ENCODE measurements around the gene RBM43. TPM values are rescaled to one million over a fixed set of nuclear protein-coding genes. Genes with fewer than 3 reads are reported as not detected.

RBM43 gene
- total and polyA plus RNA-seq, 2 of the 4 experiments (the other 2 are of a cell fraction) = 1.6 to 3.6 TPM

DNA sequence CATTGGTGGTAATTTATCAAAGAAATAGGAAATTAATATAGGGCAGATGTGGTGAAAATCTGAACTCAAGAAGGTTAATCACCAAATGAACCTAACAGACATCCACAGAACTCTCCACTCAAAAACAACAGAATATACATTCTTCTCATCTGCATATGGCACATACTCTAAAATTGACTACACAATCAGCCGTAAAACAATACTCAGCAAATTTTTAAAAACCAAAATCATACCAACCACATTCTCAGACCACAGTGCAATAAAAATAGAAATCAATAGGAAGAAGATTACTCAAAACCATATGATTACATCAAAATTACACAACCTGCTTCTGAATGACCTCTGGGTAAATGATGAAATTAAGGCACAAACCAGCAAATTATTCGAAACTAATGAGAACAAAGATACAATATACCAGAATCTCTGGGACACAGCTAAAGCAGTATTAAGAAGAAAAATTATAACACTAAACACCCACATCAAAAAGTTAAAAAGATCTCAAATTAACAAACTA, 31.0 kb downstream of the RBM43 start:
- in situ Hi-C loops (cut with MboI; ENCODE audit: low sequenced_read_pairs) = loop anchor here (25.0 kb wide), 2 partner anchors 618 to 1093 kb away; no protein-coding TSS in a partner anchor
- Histone ChIP-seq H4K20me1 (ENCODE audit: insufficient read depth, low read length) (no peaks in the 10 kb centered on the region), H3K9me3 (ENCODE audit: control insufficient read depth, insufficient read depth, low read length) (no peaks in the 10 kb centered on the region), H3K14ac (replicated peaks; ENCODE audit: low read depth, low read length) (no peak overlapping the region), H3K9ac (ENCODE audit: low read depth, low read length) (no peak overlapping the region), H2BK15ac (ENCODE audit: low read depth, low read length) (no peak overlapping the region), H2AK9ac (replicated peaks; ENCODE audit: low read depth, low read length, poor library complexity) (no peak overlapping the region), H2BK20ac (ENCODE audit: low read depth, low read length) (no peak overlapping the region), H3K27ac (ENCODE audit: insufficient read depth, low read length) (no peak overlapping the region), H3K79me1 (ENCODE audit: low read depth in 1 of 2, low read length in 2 of 2) (no peaks in the 10 kb centered on the region), H2AFZ (replicated peaks; ENCODE audit: low read length, poor library complexity) (no peak overlapping the region), H3K36me3 (ENCODE audit: control insufficient read depth, insufficient read depth, low read length) (no peaks in the 10 kb centered on the region), H3K4me1 (ENCODE audit: control insufficient read depth, insufficient read depth, low read length) (peaks cover under 1% of the 10 kb centered on the region), H3K23ac (ENCODE audit: low read depth, low read length) (no peak overlapping the region), H2BK5ac (ENCODE audit: low read depth, low read length, poor library complexity, severe bottlenecking) (no peak overlapping the region), H2AK5ac (ENCODE audit: low read depth, low read length) (no peak overlapping the region), H3K4me2 (ENCODE audit: low read depth, low read length) (no peak overlapping the region), H3K56ac (ENCODE audit: extremely low read depth, insufficient read depth, low read length) (no peak overlapping the region), H4K91ac (ENCODE audit: insufficient read depth, low read depth, low read length) (no peak overlapping the region), H3K27me3 (ENCODE audit: control insufficient read depth, insufficient read depth, low read length) (no peaks in the 10 kb centered on the region), H4K5ac (ENCODE audit: low read depth, low read length) (no peak overlapping the region), H3K18ac (ENCODE audit: low read depth, low read length) (no peak overlapping the region), H4K8ac (ENCODE audit: low read depth in 2 of 2, low read length in 2 of 2) (no peak overlapping the region), H3K4ac (ENCODE audit: low read depth, low read length) (no peak overlapping the region), H3K9me1 (ENCODE audit: insufficient read depth, low read length) (no peaks in the 10 kb centered on the region), H2BK120ac (ENCODE audit: low read depth, low read length) (no peak overlapping the region), H3K4me3 (ENCODE audit: insufficient read depth, low read depth, low read length) (no peak overlapping the region)
- TF ChIP-seq FOS (IDR thresholded peaks at IDR 0.05; ENCODE audit: low read depth, low read length) (no peak), MAZ (IDR thresholded peaks at IDR 0.05; ENCODE audit: borderline replicate concordance, low read depth, low read length) (no peak), MAFK (IDR thresholded peaks at IDR 0.05; ENCODE audit: low read depth, low read length) (0 out of 2 replicates have a peak, but pooled peaks have one; percentile 25), RFX5 (IDR thresholded peaks at IDR 0.05; ENCODE audit: low read depth, low read length) (no peak), RCOR1 (IDR thresholded peaks at IDR 0.05; ENCODE audit: insufficient replicate concordance, low read length) (no peak), RAD21 (IDR thresholded peaks at IDR 0.05; ENCODE audit: low read length) (no peak), SMC3 (IDR thresholded peaks at IDR 0.05; ENCODE audit: low read depth, low read length) (no peak)
- TF ChIP-seq, protein P1, sequence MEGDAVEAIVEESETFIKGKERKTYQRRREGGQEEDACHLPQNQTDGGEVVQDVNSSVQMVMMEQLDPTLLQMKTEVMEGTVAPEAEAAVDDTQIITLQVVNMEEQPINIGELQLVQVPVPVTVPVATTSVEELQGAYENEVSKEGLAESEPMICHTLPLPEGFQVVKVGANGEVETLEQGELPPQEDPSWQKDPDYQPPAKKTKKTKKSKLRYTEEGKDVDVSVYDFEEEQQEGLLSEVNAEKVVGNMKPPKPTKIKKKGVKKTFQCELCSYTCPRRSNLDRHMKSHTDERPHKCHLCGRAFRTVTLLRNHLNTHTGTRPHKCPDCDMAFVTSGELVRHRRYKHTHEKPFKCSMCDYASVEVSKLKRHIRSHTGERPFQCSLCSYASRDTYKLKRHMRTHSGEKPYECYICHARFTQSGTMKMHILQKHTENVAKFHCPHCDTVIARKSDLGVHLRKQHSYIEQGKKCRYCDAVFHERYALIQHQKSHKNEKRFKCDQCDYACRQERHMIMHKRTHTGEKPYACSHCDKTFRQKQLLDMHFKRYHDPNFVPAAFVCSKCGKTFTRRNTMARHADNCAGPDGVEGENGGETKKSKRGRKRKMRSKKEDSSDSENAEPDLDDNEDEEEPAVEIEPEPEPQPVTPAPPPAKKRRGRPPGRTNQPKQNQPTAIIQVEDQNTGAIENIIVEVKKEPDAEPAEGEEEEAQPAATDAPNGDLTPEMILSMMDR (conservative IDR thresholded peaks at IDR 0.05; ENCODE audit: low read depth, low read length) = no peak
- no CpG with 5 or more reads among the region's 2 CpGs for WGBS, 2 experiments (ENCODE audit: extremely low coverage in 2 of 2, insufficient read length in 1 of 2)
- CTCF ChIA-PET = no interaction called here
- ATAC-seq (ENCODE audit: low read depth) = no peak
- DNase-seq = no peak
- dilution Hi-C loops (cut with HindIII; ENCODE audit: low sequenced_read_pairs, unreplicated experiment) = no loop called here
- intact Hi-C loops (cut with micrococcal nuclease) = loop anchor here (10.0 kb wide), 1 partner anchor 1486 kb away; no protein-coding TSS in a partner anchor
- no TSS peak for BruUV-seq (replicated peaks)
- POLR2A ChIA-PET (ENCODE audit: unreplicated experiment) = no interaction called here
